Neuronal stem cell (in vitro differentiated cells): Measurements from ENCODE around the gene CDH13.

Experiments used
- DNase-seq: peaks from one replicate; pipeline ENCODE4 v3.0.0-alpha.2; 2013; ENCODE audit warnings: low spot score
- H2AFZ ChIP-seq: one replicate; pipeline ENCODE4 v1.6.1; 2013; ENCODE audit warnings: mild to moderate bottlenecking, low read length, inconsistent platforms
- H2AK5ac ChIP-seq: 2 replicates; pipeline ENCODE4 v1.6.1; 2013; ENCODE audit warnings: low read depth, mild to moderate bottlenecking, inconsistent platforms, low read length, moderate library complexity, mixed read lengths
- H2BK120ac ChIP-seq: 2 replicates; pipeline ENCODE4 v1.6.1; 2013; ENCODE audit warnings: low read depth, mild to moderate bottlenecking, inconsistent platforms, low read length, moderate library complexity, mixed read lengths
- H2BK12ac ChIP-seq: one replicate; pipeline ENCODE4 v1.6.1; 2013; ENCODE audit warnings: low read length, inconsistent platforms
- H2BK15ac ChIP-seq: 2 replicates; pipeline ENCODE4 v1.6.1; 2013; ENCODE audit warnings: mild to moderate bottlenecking, low read length, inconsistent platforms, mixed read lengths
- H2BK5ac ChIP-seq: one replicate; pipeline ENCODE4 v1.6.1; 2013; ENCODE audit warnings: inconsistent platforms, mild to moderate bottlenecking, low read length, moderate library complexity
- H3K14ac ChIP-seq: one replicate; pipeline ENCODE4 v1.6.1; 2013; ENCODE audit warnings: low read length, inconsistent platforms
- H3K18ac ChIP-seq: 2 replicates; pipeline ENCODE4 v1.6.1; 2013; ENCODE audit warnings: low read length, inconsistent platforms
- H3K23ac ChIP-seq: 2 replicates; pipeline ENCODE4 v1.6.1; 2013; ENCODE audit warnings: low read depth, mild to moderate bottlenecking, mixed read lengths, low read length, inconsistent platforms; ENCODE audit not compliant: poor library complexity
- H3K27ac ChIP-seq: replicated peaks from 3 replicates; pipeline ENCODE4 v1.5.1; 2013; ENCODE audit warnings: low read length, inconsistent platforms
- H3K27me3 ChIP-seq, 3 experiments: 2 replicates each; pipeline ENCODE4 v1.6.1; 2013; ENCODE audit warnings: low read length in 3 of 3, mild to moderate bottlenecking in 2 of 3, inconsistent platforms in 1 of 3, low read depth in 1 of 3, mixed read lengths in 1 of 3, moderate library complexity in 1 of 3; ENCODE audit not compliant: control insufficient read depth in 3 of 3, insufficient read depth in 3 of 3
- H3K36me3 ChIP-seq, 2 donors: replicated peaks in 1 of 2; 2 replicates each; pipeline ENCODE4 v1.6.1; 2013; ENCODE audit warnings: low read length in 2 of 2; ENCODE audit not compliant: control insufficient read depth in 2 of 2, insufficient read depth in 2 of 2
- H3K4ac ChIP-seq: 2 replicates; pipeline ENCODE4 v1.6.1; 2013; ENCODE audit warnings: inconsistent platforms, mild to moderate bottlenecking, low read length, moderate library complexity
- H3K4me1 ChIP-seq, 2 donors: 1 replicate in 1 of 2; 2 replicates in 1 of 2; pipeline ENCODE4 v1.6.1; 2013; ENCODE audit warnings: low read length in 2 of 2, low read depth in 1 of 2; ENCODE audit not compliant: control insufficient read depth in 2 of 2, insufficient read depth in 1 of 2
- H3K4me2 ChIP-seq: one replicate; pipeline ENCODE4 v1.6.1; 2013; ENCODE audit warnings: mild to moderate bottlenecking, low read length, inconsistent platforms; ENCODE audit not compliant: insufficient read depth, poor library complexity, severe bottlenecking
- H3K4me3 ChIP-seq, 2 donors: 2 replicates each; pipeline ENCODE4 v1.5.1; 2013; ENCODE audit warnings: low read length in 2 of 2, mild to moderate bottlenecking in 2 of 2, inconsistent platforms in 1 of 2, moderate library complexity in 1 of 2
- H3K79me1 ChIP-seq: one replicate; pipeline ENCODE4 v1.6.1; 2013; ENCODE audit warnings: low read depth, mild to moderate bottlenecking, inconsistent platforms, low read length, moderate library complexity
- H3K9ac ChIP-seq: one replicate; pipeline ENCODE4 v1.6.1; 2013; ENCODE audit warnings: mild to moderate bottlenecking, low read depth, low read length, inconsistent platforms; ENCODE audit not compliant: poor library complexity
- H3K9me3 ChIP-seq, 2 donors: replicated peaks in 1 of 2; 2 replicates each; pipeline versions ENCODE3 to v1.6.1; 2013; ENCODE audit warnings: low read length in 2 of 2, mild to moderate bottlenecking in 2 of 2, inconsistent platforms in 1 of 2, low read depth in 1 of 2, mixed read lengths in 1 of 2, moderate library complexity in 1 of 2; ENCODE audit not compliant: control insufficient read depth in 2 of 2, insufficient read depth in 1 of 2
- H4K8ac ChIP-seq: one replicate; pipeline ENCODE4 v1.6.1; 2013; ENCODE audit warnings: low read depth, mild to moderate bottlenecking, inconsistent platforms, low read length, moderate library complexity
- H4K91ac ChIP-seq: one replicate; pipeline ENCODE4 v1.6.1; 2013; ENCODE audit warnings: low read length, low read depth, mild to moderate bottlenecking, inconsistent platforms; ENCODE audit not compliant: poor library complexity
- WGBS, 2 donors: extraction: QIAGEN DNeasy Blood & Tissue Kit; methylation state at CpG; one replicate each; pipeline ENCODE4 v1.1.7; 2013; ENCODE audit warnings: missing lambda C conversion rate in 2 of 2, mixed read lengths in 1 of 2; ENCODE audit not compliant: insufficient read length in 2 of 2, insufficient replicate concordance in 1 of 2; ENCODE audit errors: extremely low coverage in 2 of 2; 5-methylcytosine and 5-hydroxymethylcytosine counted together

Gene CDH13

DNA sequence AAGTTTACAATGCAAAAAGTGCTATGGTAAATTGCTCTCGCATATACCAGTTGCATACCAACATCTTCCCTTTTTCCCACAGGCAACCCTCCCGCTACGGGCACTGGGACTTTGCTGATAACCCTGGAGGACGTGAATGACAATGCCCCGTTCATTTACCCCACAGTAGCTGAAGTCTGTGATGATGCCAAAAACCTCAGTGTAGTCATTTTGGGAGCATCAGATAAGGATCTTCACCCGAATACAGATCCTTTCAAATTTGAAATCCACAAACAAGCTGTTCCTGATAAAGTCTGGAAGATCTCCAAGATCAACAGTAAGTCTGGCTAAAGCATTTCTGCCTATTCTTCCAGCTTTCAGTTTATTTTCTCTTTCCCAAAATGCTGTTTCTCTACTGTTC, 1153.1 kb downstream of the CDH13 start:
- Histone ChIP-seq H2BK12ac (no peak overlapping the region), H2BK15ac (no peak overlapping the region), H2BK5ac (no peak overlapping the region), H3K27me3 (no peaks in the 10 kb centered on the region), H3K9ac (no peak overlapping the region), H3K14ac (no peak overlapping the region), H2BK120ac (no peak overlapping the region), H3K9me3 (peaks cover 0 to under 1% of the 10 kb centered on the region in 2 donors), H3K18ac (no peak overlapping the region), H3K27ac (no peak overlapping the region), H3K4me2 (no peak overlapping the region), H4K91ac (no peak overlapping the region), H3K4me3 (no peak overlapping the region), H3K23ac (no peak overlapping the region), H3K79me1 (no peaks in the 10 kb centered on the region), H3K36me3 (no peaks in the 10 kb centered on the region), H2AFZ (no peak overlapping the region), H2AK5ac (no peak overlapping the region), H4K8ac (no peak overlapping the region), H3K4me1 (peaks cover 9 to 15% of the 10 kb centered on the region in 2 donors), H3K4ac (no peak overlapping the region)
- WGBS, 2 donors: no CpG with 5 or more reads among the region's 6 CpGs
- no peak for DNase-seq

DNA sequence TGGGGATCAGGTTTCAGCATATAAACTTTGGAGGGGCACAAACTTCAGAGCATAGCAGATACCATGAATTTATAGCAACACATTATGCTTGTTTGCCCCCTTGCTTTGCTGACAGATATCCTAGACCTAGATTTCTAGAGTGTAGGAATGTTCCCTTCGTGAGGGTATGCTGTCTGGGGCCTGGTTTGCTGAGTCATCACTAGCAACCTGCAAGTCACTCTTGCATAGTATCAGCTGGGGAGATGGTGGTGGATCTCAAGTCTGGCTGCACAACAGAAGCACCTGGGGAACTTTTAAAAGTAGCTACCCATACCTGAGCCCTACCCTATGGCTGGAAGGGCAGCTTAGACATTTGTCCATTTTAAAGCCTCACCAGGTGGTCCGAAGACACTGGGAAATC, 1158.7 kb downstream of the CDH13 start:
- H3K79me1 ChIP-seq: no peaks in the 10 kb centered on the region
- H3K14ac ChIP-seq: no peak overlapping the region
- no peak overlapping the region for H4K8ac ChIP-seq
- H3K4me1 ChIP-seq: no peaks in the 10 kb centered on the region
- no peak overlapping the region for H2BK15ac ChIP-seq
- DNase-seq: no peak
- H3K36me3 ChIP-seq: no peaks in the 10 kb centered on the region
- H3K4ac ChIP-seq: no peak overlapping the region
- no peak overlapping the region for H2AFZ ChIP-seq
- no peak overlapping the region for H2BK120ac ChIP-seq
- H3K18ac ChIP-seq: no peak overlapping the region
- no CpG with 5 or more reads among the region's 2 CpGs for WGBS, 2 donors
- no peak overlapping the region for H3K27ac ChIP-seq
- no peak overlapping the region for H2AK5ac ChIP-seq
- H3K27me3 ChIP-seq: no peaks in the 10 kb centered on the region
- no peak overlapping the region for H3K4me2 ChIP-seq
- H4K91ac ChIP-seq: no peak overlapping the region
- H2BK5ac ChIP-seq: no peak overlapping the region
- no peak overlapping the region for H3K9ac ChIP-seq
- peaks cover 0 to 5% of the 10 kb centered on the region in 2 donors for H3K9me3 ChIP-seq
- H3K23ac ChIP-seq: no peak overlapping the region
- H2BK12ac ChIP-seq: no peak overlapping the region
- H3K4me3 ChIP-seq: no peak overlapping the region

DNA sequence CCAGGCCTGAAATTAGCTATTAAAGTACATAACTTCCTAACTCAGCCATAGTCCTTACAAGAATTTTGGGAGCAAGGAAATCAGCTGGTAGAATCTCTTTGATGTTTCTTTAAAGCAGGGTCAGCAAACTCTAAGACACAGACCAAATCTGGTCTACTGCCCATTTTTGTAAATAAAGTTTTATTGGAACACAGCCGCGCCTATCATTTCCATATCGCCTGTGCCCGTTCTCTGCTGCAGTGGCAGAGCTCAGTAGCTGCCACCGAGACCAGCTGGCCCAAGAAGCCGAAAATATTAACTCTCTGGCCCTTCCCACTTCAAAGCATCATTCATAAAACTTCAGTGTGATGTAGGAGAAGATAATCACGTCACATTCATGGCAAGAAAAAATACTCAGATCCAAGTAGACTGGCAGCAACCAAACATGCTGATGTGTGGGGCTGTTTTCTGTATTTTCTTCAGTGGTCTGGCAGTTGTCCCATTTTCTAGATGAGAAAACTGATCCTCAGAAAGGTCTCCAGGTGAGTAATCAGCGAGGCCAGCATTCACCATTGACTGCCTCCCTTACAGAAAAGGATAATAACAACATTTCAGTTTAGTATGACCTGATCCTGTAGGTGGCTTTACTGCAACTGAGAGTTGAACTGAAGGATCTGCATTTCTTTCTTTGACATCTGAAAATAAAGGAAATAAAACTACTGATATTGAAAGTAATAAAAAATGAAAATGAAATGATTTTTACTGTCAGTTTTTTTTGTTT, 1163.1 kb downstream of the CDH13 start:
- Histone ChIP-seq H2BK15ac (no peak overlapping the region), H2AK5ac (no peak overlapping the region), H3K27me3 (no peaks in the 10 kb centered on the region), H3K4me1 (peaks cover 0 to 4% of the 10 kb centered on the region in 2 donors), H3K23ac (no peak overlapping the region), H3K36me3 (no peaks in the 10 kb centered on the region), H3K14ac (no peak overlapping the region), H3K9me3 (peaks cover 4 to 7% of the 10 kb centered on the region in 2 donors), H3K4me3 (no peak overlapping the region), H4K91ac (no peak overlapping the region), H3K79me1 (no peaks in the 10 kb centered on the region), H2AFZ (no peak overlapping the region), H3K27ac (no peak overlapping the region), H3K18ac (no peak overlapping the region), H3K4ac (no peak overlapping the region), H2BK120ac (no peak overlapping the region), H3K9ac (no peak overlapping the region), H2BK5ac (no peak overlapping the region), H3K4me2 (no peak overlapping the region), H4K8ac (no peak overlapping the region), H2BK12ac (no peak overlapping the region)
- no peak for DNase-seq
- no CpG with 5 or more reads among the region's 8 CpGs for WGBS, 2 donors

DNA sequence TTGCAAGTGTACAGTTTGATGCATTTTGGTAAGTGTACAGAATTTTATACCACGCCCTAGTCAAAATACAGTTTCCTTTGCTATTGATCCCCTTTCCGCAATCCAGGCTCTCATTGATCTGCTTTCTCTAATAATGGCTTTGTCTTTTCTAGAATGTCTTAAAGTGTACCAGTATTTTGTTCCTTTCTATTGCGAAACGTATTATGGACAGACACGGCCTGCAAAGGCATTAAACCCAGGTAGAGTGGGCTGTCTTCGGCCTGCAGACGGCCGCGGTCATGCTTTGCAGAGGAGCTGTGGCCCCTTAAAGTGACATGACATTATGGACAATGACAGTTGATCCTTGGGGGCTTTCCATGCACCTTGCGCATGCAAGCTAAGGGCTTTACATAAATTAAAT, 1165.1 kb downstream of the CDH13 start:
- Histone ChIP-seq H2BK5ac (no peak overlapping the region), H3K4me1 (peaks cover 0 to 11% of the 10 kb centered on the region in 2 donors), H3K27me3 (no peaks in the 10 kb centered on the region), H4K8ac (no peak overlapping the region), H3K4me2 (no peak overlapping the region), H3K23ac (no peak overlapping the region), H3K14ac (no peak overlapping the region), H3K18ac (no peak overlapping the region), H4K91ac (no peak overlapping the region), H3K27ac (no peak overlapping the region), H3K79me1 (peaks cover under 1% of the 10 kb centered on the region), H2BK15ac (no peak overlapping the region), H2BK120ac (no peak overlapping the region), H2AFZ (no peak overlapping the region), H2AK5ac (no peak overlapping the region), H2BK12ac (no peak overlapping the region), H3K9ac (no peak overlapping the region), H3K4ac (no peak overlapping the region), H3K4me3 (no peak overlapping the region), H3K9me3 (peaks cover 2 to 4% of the 10 kb centered on the region in 2 donors), H3K36me3 (no peaks in the 10 kb centered on the region)
- WGBS, 2 donors: no CpG with 5 or more reads among the region's 10 CpGs
- DNase-seq: no peak
